ENCODE data around the gene MCC. TPM values are rescaled to one million over a fixed set of nuclear protein-coding genes. Genes with fewer than 3 reads are reported as not detected.
"Not testable (repeated sequence)": the region's sequence is repeated elsewhere in the genome, so short reads cannot be mapped to it uniquely, and the experiment has no call there.

MCC gene
- total RNA-seq, 1 experiment from 2014 or later = 23.5 TPM

GRCh38 chr5:113478691-113479090 lies 9.6 kb downstream of the MCC start (continued):
- TF ChIP-seq USF2 (CRISPR knock-in tag; IDR thresholded peaks at IDR 0.05) = no peak

DNA sequence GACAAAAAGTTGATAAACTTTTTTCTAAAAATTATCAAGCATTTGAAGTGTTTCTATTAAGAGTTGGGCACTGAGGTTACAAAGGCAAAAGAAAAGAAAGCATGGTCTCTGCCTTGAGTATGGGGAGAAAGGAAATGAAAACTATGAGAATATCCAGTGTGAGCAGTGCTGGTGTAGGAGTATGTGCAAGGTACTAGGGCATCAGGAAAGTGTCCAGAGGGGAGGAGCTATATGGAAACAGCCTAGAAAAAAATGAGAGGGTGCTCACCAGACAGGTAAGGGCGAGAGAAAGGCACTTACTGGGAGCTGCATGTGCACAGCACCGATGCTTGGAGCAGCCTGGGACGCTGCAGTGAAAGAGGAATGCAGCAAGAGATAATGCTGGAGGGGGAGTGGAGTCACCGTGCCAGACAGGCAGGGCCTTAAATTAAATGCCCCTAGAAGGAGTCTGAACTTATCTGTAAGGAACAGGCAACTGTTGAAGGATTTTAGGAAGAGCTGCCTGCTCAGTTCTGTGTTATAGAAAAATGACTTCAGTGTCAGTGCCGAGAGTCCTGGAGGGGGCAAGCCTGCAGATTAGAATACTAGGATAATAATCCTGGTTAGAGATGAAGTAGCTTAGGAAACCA lies 14.0 kb downstream of the MCC start:
- peaks cover 19% of the 10 kb centered on the region for H3K36me3 Mint-ChIP-seq
- ATAC-seq (peak; percentile 65), DNase-seq (ENCODE audit: low spot score) (no peak)
- peaks cover 10% of the 10 kb centered on the region for H3K27me3 Mint-ChIP-seq (ENCODE audit: low read depth)
- POLR2A ChIA-PET = no interaction called here
- peaks cover 23% of the 10 kb centered on the region for H3K9me3 Mint-ChIP-seq
- TF ChIP-seq NR3C1 (CRISPR knock-in tag; conservative IDR thresholded peaks at IDR 0.05; ENCODE audit: low read depth) (no peak), ARID4B (CRISPR knock-in tag; IDR thresholded peaks at IDR 0.05; ENCODE audit: borderline replicate concordance) (no peak), ZNF396 (CRISPR knock-in tag; IDR thresholded peaks at IDR 0.05; ENCODE audit: borderline replicate concordance) (no peak)
- no peak overlapping the region for H3K4me3 Mint-ChIP-seq
- CTCF ChIA-PET = no interaction called here
- no peak overlapping the region for H3K27ac Mint-ChIP-seq
- H3K4me1 Mint-ChIP-seq = peaks cover 19% of the 10 kb centered on the region

DNA sequence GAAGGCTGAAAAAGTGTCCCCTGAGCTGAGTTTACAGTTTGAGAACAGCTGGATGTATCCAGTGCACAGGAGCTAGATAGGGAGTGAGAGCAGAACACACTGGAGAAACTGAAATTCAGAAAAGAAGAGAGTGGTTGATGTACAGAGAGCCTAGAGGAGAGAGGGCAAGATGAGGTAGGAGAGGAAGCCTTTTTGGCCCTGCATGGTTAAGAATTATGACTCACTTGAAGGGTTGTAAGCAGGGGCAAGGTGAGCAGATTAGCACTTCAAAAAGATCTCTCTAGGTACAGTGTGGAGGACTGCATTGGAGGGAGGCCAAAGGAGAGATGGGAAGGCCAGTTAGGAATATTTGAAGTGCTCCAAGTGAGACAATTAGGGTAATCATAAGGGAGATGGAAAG lies 25.2 kb downstream of the MCC start:
- CTCF ChIA-PET = interaction anchor here (1.5 kb wide), 1 partner anchor 123 kb away, joined by 3 read pairs; no protein-coding TSS in a partner anchor

GRCh38 chr5:113457106-113457505 lies 31.1 kb downstream of the MCC start:
- H3K36me3 Mint-ChIP-seq; POLR2A ChIA-PET; H3K4me1 Mint-ChIP-seq; CTCF ChIA-PET; ATAC-seq; DNase-seq (ENCODE audit: low spot score); H3K9me3 Mint-ChIP-seq; H3K27ac Mint-ChIP-seq; H3K27me3 Mint-ChIP-seq (ENCODE audit: low read depth); H3K4me3 Mint-ChIP-seq: not testable (repeated sequence)

More for the DNA sequence above, 25.2 kb downstream of the MCC start:
- no peak overlapping the region for H3K27ac Mint-ChIP-seq
- no peaks in the 10 kb centered on the region for H3K4me1 Mint-ChIP-seq
- no peaks in the 10 kb centered on the region for H3K36me3 Mint-ChIP-seq
- ATAC-seq = no peak
- no peak overlapping the region for H3K4me3 Mint-ChIP-seq
- DNase-seq (ENCODE audit: low spot score) = no peak
- TF ChIP-seq USF2 (CRISPR knock-in tag; IDR thresholded peaks at IDR 0.05) = no peak
- no peak for TF ChIP-seq E2F1 (CRISPR knock-in tag; IDR thresholded peaks at IDR 0.05)
- no peak for TF ChIP-seq JAZF1 (CRISPR knock-in tag; IDR thresholded peaks at IDR 0.05)
- TF ChIP-seq, protein P1, sequence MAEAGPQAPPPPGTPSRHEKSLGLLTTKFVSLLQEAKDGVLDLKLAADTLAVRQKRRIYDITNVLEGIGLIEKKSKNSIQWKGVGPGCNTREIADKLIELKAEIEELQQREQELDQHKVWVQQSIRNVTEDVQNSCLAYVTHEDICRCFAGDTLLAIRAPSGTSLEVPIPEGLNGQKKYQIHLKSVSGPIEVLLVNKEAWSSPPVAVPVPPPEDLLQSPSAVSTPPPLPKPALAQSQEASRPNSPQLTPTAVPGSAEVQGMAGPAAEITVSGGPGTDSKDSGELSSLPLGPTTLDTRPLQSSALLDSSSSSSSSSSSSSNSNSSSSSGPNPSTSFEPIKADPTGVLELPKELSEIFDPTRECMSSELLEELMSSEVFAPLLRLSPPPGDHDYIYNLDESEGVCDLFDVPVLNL (CRISPR knock-in tag; IDR thresholded peaks at IDR 0.05; ENCODE audit: borderline replicate concordance, low read depth) = no peak
- TF ChIP-seq TCF7 (CRISPR knock-in tag; IDR thresholded peaks at IDR 0.05; ENCODE audit: low read depth) = no peak
- TF ChIP-seq USF1 (CRISPR knock-in tag; IDR thresholded peaks at IDR 0.05) = no peak
- TF ChIP-seq ZNF416 (CRISPR knock-in tag; IDR thresholded peaks at IDR 0.05) = no peak
- no peak for TF ChIP-seq RORB (CRISPR knock-in tag; IDR thresholded peaks at IDR 0.05)
- TF ChIP-seq NFE2L1 (CRISPR knock-in tag; IDR thresholded peaks at IDR 0.05) = no peak
- H3K27me3 Mint-ChIP-seq (ENCODE audit: low read depth) = no peaks in the 10 kb centered on the region
- H3K9me3 Mint-ChIP-seq = peaks cover 13% of the 10 kb centered on the region
- POLR2A ChIA-PET = interaction anchor here (0.6 kb wide), 1 partner anchor 774 kb away, joined by 3 read pairs; no protein-coding TSS in a partner anchor
